Fibroblast of lung (primary cell): ENCODE results near the gene METTL18.

Experiments
- CTCF ChIP-seq, 2 donors: IDR thresholded peaks in 1 of 2; conservative IDR thresholded peaks in 1 of 2; 1 replicate in 1 of 2; 2 replicates in 1 of 2; pipeline ENCODE4 v1.5.1; 2011 to 2012; ENCODE audit warnings: low read length in 2 of 2, control low read depth in 1 of 2, inconsistent platforms in 1 of 2, low read depth in 1 of 2, mild to moderate bottlenecking in 1 of 2
- EZH2 ChIP-seq: IDR thresholded peaks from 2 replicates; pipeline ENCODE4 v1.5.1; 2012; ENCODE audit warnings: low read length, control low read depth, mild to moderate bottlenecking; ENCODE audit errors: missing control alignments

- TF ChIP-seq CTCF (conservative IDR thresholded peaks at IDR 0.05 in 1 of 2, IDR thresholded peaks at IDR 0.05 in 1 of 2; ENCODE audit: low read depth in 1 of 2, low read length in 2 of 2) (no peak), EZH2 (no peak)
Observed at GRCh38 chr1:169804941-169805340, 10.2 kb upstream of the METTL18 start.
